K562 (cell line): Measurements from ENCODE around the gene KLK2. TPM values are rescaled to one million over a fixed set of nuclear protein-coding genes. Genes with fewer than 3 reads are reported as not detected.

ENCODE experiments used
- ATAC-seq: fragments of 200-7000 bp; cut with Tn5 transposase; 3 replicates; pipeline ENCODE4 v1.9.1; 2020; ENCODE audit warnings: moderate library complexity
- BruUV-seq: library from RNA; stranded (reverse); fragments of 400-500 nt; replicated peaks from 2 replicates; lab custom pipeline; 2021; lab: Mats Ljungman, UMichigan
- CTCF ChIA-PET: fragments of 300-600 bp; formaldehyde crosslinking; extraction: SDS; loops from one replicate; lab custom pipeline; 2021; ENCODE audit warnings: low intra/inter-chr PET ratio; lab: Yijun Ruan, JAX
- POLR2A ChIA-PET: fragments of 300-600, 350-650 bp; sonication (Branson Sonifier 250); formaldehyde crosslinking; extraction: SDS; loops from one replicate; lab custom pipeline; 2021; ENCODE audit warnings: antibody characterized with exemption, inconsistent platforms; lab: Yijun Ruan, JAX
- DNase-seq, 4 experiments: peaks; one replicate each; pipeline versions ENCODE4 v3.0.0 to v3.0.0-alpha.2; 2011 to 2018; ENCODE audit warnings: low spot score in 3 of 4, mixed read lengths in 3 of 4; ENCODE audit errors: extremely low read depth in 1 of 4
- FAIRE-seq: peaks from 2 replicates; lab custom pipeline; 2011; peaks lifted over from hg19 to GRCh38; lab: Jason Lieb, UNC
- H2AFZ ChIP-seq: 2 replicates; pipeline ENCODE4 v1.6.0; 2011; ENCODE audit warnings: low read depth, low read length, control low read depth, inconsistent platforms
- H3K27ac ChIP-seq: fragments of 200-600 bp; 3 replicates; pipeline ENCODE4 v1.8.0; 2011; ENCODE audit warnings: low read depth, mild to moderate bottlenecking, control low read depth, inconsistent platforms, low read length, moderate library complexity, mixed read lengths; ENCODE audit errors: extremely low read depth
- H3K27me3 ChIP-seq, 2 experiments: fragments of 300-600 bp in 1 of 2; 2 replicates in 1 of 2; 3 replicates in 1 of 2; pipeline versions ENCODE4 v1.6.0 to v1.8.0; 2011; ENCODE audit warnings: inconsistent platforms in 2 of 2, low read length in 2 of 2, mild to moderate bottlenecking in 1 of 2, mixed read lengths in 1 of 2, moderate library complexity in 1 of 2; ENCODE audit not compliant: control insufficient read depth in 2 of 2, insufficient read depth in 2 of 2
- H3K36me3 ChIP-seq: fragments of 300-600 bp; 3 replicates; pipeline ENCODE4 v1.8.0; 2011; ENCODE audit warnings: mild to moderate bottlenecking, low read length, inconsistent platforms; ENCODE audit not compliant: control insufficient read depth, insufficient read depth
- H3K4me1 ChIP-seq, 2 experiments: fragments of 200-600 bp in 1 of 2; replicated peaks in 1 of 2; 2 replicates in 1 of 2; 3 replicates in 1 of 2; pipeline versions ENCODE4 v1.5.1 to v1.8.0; 2011; ENCODE audit warnings: inconsistent platforms in 2 of 2, low read length in 2 of 2, mild to moderate bottlenecking in 1 of 2, mixed read lengths in 1 of 2, moderate library complexity in 1 of 2; ENCODE audit not compliant: control insufficient read depth in 2 of 2, insufficient read depth in 2 of 2
- H3K4me2 ChIP-seq: 2 replicates; pipeline ENCODE4 v1.6.1; 2011; ENCODE audit warnings: low read length, control low read depth, inconsistent platforms, mixed read lengths; ENCODE audit not compliant: insufficient read depth
- H3K4me3 ChIP-seq: fragments of 200-600 bp; sonication (generic), shearing (Covaris generic); 2 replicates; pipeline ENCODE4 v1.5.1; 2016; ENCODE audit warnings: control low read depth, inconsistent platforms
- H3K79me2 ChIP-seq: fragments of 200-600 bp; 3 replicates; pipeline ENCODE4 v1.8.0; 2011; ENCODE audit warnings: low read length, inconsistent platforms; ENCODE audit not compliant: control insufficient read depth, insufficient read depth
- H3K9ac ChIP-seq, 2 experiments: 2 replicates each; pipeline versions ENCODE4 v1.6.0 to v1.6.1; 2011; ENCODE audit warnings: low read depth in 2 of 2, low read length in 2 of 2, control low read depth in 1 of 2, inconsistent platforms in 1 of 2, mild to moderate bottlenecking in 1 of 2, mixed read lengths in 1 of 2; ENCODE audit not compliant: insufficient read depth in 1 of 2
- H3K9me1 ChIP-seq: one replicate; pipeline ENCODE4 v1.6.0; 2011; ENCODE audit warnings: inconsistent platforms, mild to moderate bottlenecking, low read length, moderate library complexity; ENCODE audit not compliant: control insufficient read depth, insufficient read depth
- H3K9me3 ChIP-seq: replicated peaks from 2 replicates; pipeline ENCODE4 v1.5.1; 2011; ENCODE audit warnings: low read depth, low read length, inconsistent platforms; ENCODE audit not compliant: control insufficient read depth, insufficient read depth
- H4K20me1 ChIP-seq: replicated peaks from 2 replicates; pipeline ENCODE4 v1.6.1; 2011; ENCODE audit warnings: low read length, inconsistent platforms, mixed read lengths; ENCODE audit not compliant: control insufficient read depth, insufficient read depth
- NFE2L1 ChIP-seq: fragments of 450-650 bp; IDR thresholded peaks from 2 replicates; pipeline ENCODE4 v1.6.1; 2016; ENCODE audit warnings: missing genetic modification characterization, low read depth, mild to moderate bottlenecking, missing compliant biosample characterization, moderate library complexity, borderline replicate concordance
- NRF1 ChIP-seq, 2 experiments: fragments of 450-650 bp; IDR thresholded peaks in 1 of 2; conservative IDR thresholded peaks in 1 of 2; 2 replicates each; pipeline ENCODE4 v1.6.1; 2014; ENCODE audit warnings: mild to moderate bottlenecking in 2 of 2
- REST ChIP-seq, 2 experiments: fragments of 450-650 bp; formaldehyde crosslinking in 1 of 2; IDR thresholded peaks; 2 replicates each; pipeline versions ENCODE4 v1.4.0 to v1.6.1; 2014 to 2020; ENCODE audit warnings: mild to moderate bottlenecking in 2 of 2, borderline replicate concordance in 1 of 2, low read depth in 1 of 2
- WGBS: fragments of 100-300 bp; shearing (Covaris generic); methylation state at CpG from one replicate; pipeline ENCODE4 v1.1.6; 2016; ENCODE audit warnings: low coverage, mixed read lengths; ENCODE audit not compliant: insufficient coverage; ENCODE audit errors: missing lambda C conversion rate; 5-methylcytosine and 5-hydroxymethylcytosine counted together
- in situ Hi-C: fragments of 300-500 bp; cut with MboI; formaldehyde crosslinking; loops from 4 replicates; pipeline ENCODE4 v1.15.0; 2018; ENCODE audit warnings: inconsistent platforms, mixed read lengths
- intact Hi-C: fragments of 100-400 bp; cut with micrococcal nuclease; formaldehyde crosslinking; loops from 2 replicates; pipeline ENCODE4 v1.14.2; 2022
- polyA plus RNA-seq, 8 experiments: library from polyadenylated mRNA; depleted of rRNA in 4 of 8; stranded (reverse) in 5 of 8; unstranded in 3 of 8; fragments of >200 nt; fragmentation: Nextera tagmentation in 2 of 8; fragmentation: Illumina TruSeq in 1 of 8; extraction: Ambion mirVana in 2 of 8; extraction: Trizol in 1 of 8; gene quantifications; 2 replicates each; pipeline versions ENCODE4 v1.2.1 to v1.2.3, GENCODE V29; 2011 to 2014; ENCODE audit warnings: inconsistent platforms in 1 of 8, missing spikeins in 1 of 8
- total RNA-seq, 7 experiments: library from RNA; depleted of rRNA in 6 of 7; stranded (reverse); fragments of >200 nt in 6 of 7; fragmentation: Illumina TruSeq in 2 of 7; extraction: Trizol in 2 of 7; gene quantifications; 2 replicates each; pipeline versions ENCODE4 v1.2.1 to v1.2.3, GENCODE V29; 2011 to 2021; ENCODE audit warnings: low replicate concordance in 1 of 7

KLK2 gene
- total and polyA plus RNA-seq, 9 of the 15 experiments (the other 6 are each of a cell fraction or from before 2014, with no cell fraction given), result 0.11 to 0.47 (median 0.23) TPM; not detected in 1

GRCh38 chr19:50926144-50926543 is 52.9 kb downstream of the KLK2 start:
- no peak for ATAC-seq
- H3K9ac ChIP-seq, result no peak overlapping the region
- H3K9me1 ChIP-seq, result no peaks in the 10 kb centered on the region
- WGBS, result 32% methylated on average over 11 of the region's 11 CpGs
- H3K9me3 ChIP-seq, result no peaks in the 10 kb centered on the region
- 0 out of 4 replicates have a peak, but pooled peaks of 1 of the 2 experiments have one; percentile 16 for TF ChIP-seq NRF1 (conservative IDR thresholded peaks at IDR 0.05 in 1 of 2, IDR thresholded peaks at IDR 0.05 in 1 of 2)
- TF ChIP-seq REST (IDR thresholded peaks at IDR 0.05; ENCODE audit: borderline replicate concordance), result peak; percentile 30; the same call in 1 of the 2 replicates
- TF ChIP-seq REST (CRISPR knock-in tag; IDR thresholded peaks at IDR 0.05; ENCODE audit: low read depth), result no peak
- TF ChIP-seq NFE2L1 (tag), result no peak
- TF ChIP-seq, all 486 proteins: peak for 2
- BruUV-seq, result no TSS peak
- DNase-seq, result no peak
- H3K27me3 ChIP-seq, result peaks cover 5 to 20% of the 10 kb centered on the region in 2 experiments; a peak in 3 of 5 replicates
- no peaks in the 10 kb centered on the region for H3K36me3 ChIP-seq
- H3K4me3 ChIP-seq, result no peak overlapping the region
- intact Hi-C loops, result no loop called here
- no peak overlapping the region for H3K4me2 ChIP-seq
- no peaks in the 10 kb centered on the region for H3K4me1 ChIP-seq
- H3K27ac ChIP-seq, result no peak overlapping the region
- H4K20me1 ChIP-seq, result peaks cover 12% of the 10 kb centered on the region; the same call in 1 of the 2 replicates
- in situ Hi-C loops, result loop anchor here (5.0 kb wide), 1 partner anchor 166 kb away; no protein-coding TSS in a partner anchor
- H3K79me2 ChIP-seq, result no peaks in the 10 kb centered on the region
- ChIA-PET POLR2A (interaction anchor here (1.0 kb wide), 1 partner anchor 250 kb away, joined by 3 read pairs; no protein-coding TSS in a partner anchor), CTCF (no interaction called here)
- no peak overlapping the region for H2AFZ ChIP-seq
- no peak for FAIRE-seq
